HG02678 (cell line): ENCODE results near the gene INPP5E.
"Not testable (repeated sequence)": the region's sequence is repeated elsewhere in the genome, so short reads cannot be mapped to it uniquely, and the experiment has no call there.

ENCODE experiments used
- ATAC-seq: cut with Tn5 transposase; IDR thresholded peaks from one replicate; pipeline ENCODE4 v1.9.1; 2021; ENCODE audit warnings: mild to moderate bottlenecking, moderate library complexity; ENCODE audit not compliant: unreplicated experiment

The INPP5E gene

DNA sequence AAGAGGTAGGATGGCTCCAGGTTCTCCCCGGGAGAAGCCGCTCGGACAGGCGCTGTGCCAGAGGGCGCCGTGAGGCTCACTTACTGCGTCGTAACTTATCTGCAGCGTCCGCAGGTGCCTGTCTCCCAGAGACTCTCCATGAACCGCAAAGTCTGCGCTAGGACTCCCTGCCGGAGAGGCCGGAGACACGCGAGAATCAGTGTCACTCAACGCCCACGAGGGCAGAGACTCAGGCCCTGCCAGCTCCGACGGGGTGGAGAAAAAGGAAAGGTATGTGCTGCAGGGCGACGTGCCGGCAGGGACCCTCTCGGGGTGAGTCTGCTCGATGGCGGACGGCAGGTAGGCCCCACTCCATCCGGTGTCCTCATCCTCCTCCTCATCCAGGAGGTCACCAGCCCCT is 32.6 kb downstream of the INPP5E start:
- ATAC-seq, result not testable (repeated sequence)

DNA sequence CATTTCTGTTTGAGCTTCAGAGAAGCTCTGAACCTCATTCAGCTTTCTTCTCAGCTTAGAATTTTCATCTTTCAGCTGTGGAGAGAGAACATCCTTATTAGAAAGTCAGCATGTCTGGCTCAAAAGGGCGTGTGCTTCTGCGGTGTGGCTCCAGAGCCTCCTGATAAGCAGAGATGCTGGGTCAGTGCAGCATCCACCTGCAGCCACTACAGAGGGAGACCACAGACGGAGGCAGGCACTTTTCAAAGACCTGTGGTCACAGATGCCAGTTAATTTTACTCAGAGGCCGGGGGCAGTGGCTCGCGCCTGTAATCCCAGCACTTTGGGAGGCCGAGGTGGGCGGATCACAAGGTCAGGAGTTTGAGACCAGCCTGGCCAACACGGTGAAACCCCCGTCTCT is 33.7 kb downstream of the INPP5E start:
- ATAC-seq, result not testable (repeated sequence)

- ATAC-seq, result no peak
Observed at GRCh38 chr9:136405481-136405880, 34.2 kb downstream of the INPP5E start.

GRCh38 chr9:136404801-136405136 is 34.9 kb downstream of the INPP5E start:
- no peak for ATAC-seq

DNA sequence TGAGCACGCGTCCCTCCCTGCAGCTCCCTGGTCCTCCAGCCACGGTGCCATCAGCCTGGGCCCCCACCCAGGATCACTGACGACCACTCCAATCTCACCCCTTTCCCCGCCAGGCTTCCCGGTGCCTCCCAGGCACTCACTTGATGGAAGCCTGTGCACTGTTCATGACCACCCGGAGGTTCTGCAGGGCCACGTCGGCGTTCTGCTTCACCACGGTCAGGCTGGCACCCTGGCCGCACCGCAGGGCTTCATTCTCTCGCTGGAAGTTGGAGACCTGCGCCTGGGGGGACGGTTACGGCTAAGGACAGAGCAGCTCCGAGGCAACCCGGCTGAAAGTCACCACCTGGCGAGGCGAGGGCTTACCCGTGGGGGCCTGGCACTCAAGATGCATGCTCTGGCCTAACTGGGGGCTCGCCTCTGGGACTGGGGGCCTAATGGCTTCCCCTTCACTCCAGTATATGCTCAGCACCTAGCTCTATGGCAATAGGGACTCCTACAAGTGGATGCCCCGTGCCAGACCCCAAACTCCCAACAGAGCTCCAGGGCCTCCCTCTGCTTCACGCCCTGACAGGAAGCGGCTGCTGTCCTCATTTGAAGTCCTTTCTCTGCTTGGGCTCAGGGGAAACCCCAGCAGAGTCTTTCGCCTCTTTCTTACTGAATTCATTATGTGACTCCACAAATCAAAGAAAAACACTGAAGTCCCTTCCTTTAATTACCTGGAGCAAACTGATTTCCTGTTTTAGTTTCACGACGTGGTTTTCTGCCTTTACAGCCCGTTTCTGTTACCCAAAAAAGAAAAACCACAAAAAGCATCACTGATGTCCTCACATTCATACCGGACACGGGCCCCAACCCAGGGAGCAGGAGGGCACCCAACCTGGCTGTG is 35.5 kb downstream of the INPP5E start:
- no peak for ATAC-seq

GRCh38 chr9:136403538-136403914 is 36.1 kb downstream of the INPP5E start:
- no peak for ATAC-seq

- ATAC-seq, result no peak
Observed at GRCh38 chr9:136402067-136402466, 37.6 kb downstream of the INPP5E start.

- no peak for ATAC-seq
Observed at GRCh38 chr9:136401173-136401922, 38.3 kb downstream of the INPP5E start.

DNA sequence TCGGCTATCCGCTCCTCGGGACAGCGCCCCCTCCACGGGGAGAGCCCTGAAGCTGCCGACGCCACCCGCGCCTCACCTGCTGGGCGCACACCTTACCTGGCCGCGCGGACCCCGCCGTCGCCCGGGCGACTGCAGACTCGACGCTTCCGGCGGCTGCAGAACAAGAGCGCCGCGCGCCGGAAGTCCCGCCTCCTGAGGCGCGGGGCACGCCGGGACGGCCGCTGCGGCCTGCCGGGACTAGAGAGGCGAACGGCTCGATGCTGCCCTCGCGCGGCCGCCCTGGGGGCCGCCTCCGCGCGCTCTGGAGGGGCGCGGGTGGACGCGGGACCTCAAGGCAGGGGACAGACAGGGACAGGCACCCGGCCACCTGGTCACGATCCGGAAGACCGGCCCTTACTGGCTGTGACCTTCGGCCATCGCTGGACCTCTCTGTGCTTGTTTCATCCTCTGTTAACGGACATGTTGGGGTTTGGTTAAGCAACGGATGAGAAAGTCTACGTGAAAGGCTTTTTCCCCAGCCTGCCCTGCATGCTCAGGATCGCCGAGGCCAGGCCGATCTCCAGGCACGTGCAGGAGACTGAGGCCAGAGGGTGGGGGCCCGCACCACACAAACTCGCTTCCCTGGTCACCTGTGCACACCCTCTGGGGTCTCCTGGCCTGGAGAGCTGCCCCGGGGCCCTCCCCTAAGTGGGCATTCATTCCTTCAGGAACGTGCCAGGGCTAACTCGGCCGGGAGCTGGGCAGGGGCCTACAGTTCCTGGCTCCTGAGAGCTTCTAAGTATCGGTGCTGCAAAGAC is 39.4 kb downstream of the INPP5E start, which contains the start of gene SNAPC4:
Gene SNAPC4 (minus strand): TSS at position 133 of the 797 bp plus-strand sequence. CDS start 1,742 bp downstream, outside the sequence.
- peak; percentile 75 for ATAC-seq

- ATAC-seq, result no peak
Observed at GRCh38 chr9:136399176-136400037, 40.2 kb downstream of the INPP5E start.

- ATAC-seq, result no peak
Observed at GRCh38 chr9:136398286-136398685, 41.4 kb downstream of the INPP5E start.

- ATAC-seq, result no peak
Observed at GRCh38 chr9:136397643-136398042, 42.0 kb downstream of the INPP5E start.

- ATAC-seq, result no peak
Observed at GRCh38 chr9:136396219-136396515, 43.5 kb downstream of the INPP5E start.

GRCh38 chr9:136395345-136396218 is 44.1 kb downstream of the INPP5E start:
- ATAC-seq, result no peak

DNA sequence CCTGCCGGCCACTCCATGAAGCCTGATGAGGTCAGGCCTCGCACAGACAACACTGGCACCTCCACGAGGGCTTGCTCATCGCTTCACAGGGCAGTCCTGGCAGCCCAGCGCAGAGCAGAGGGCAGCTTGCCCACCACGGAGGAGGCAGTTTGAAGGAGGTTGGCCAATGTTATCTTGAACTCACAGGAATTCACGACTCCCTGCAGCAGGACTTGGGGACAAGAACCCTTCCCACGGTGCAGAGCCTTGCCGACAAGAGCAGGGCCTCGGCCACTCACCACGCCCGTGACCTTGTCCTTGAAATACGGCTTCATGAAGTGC is 44.7 kb downstream of the INPP5E start:
- no peak for ATAC-seq

- ATAC-seq, result no peak
Observed at GRCh38 chr9:136394312-136395019, 45.2 kb downstream of the INPP5E start.

GRCh38 chr9:136393531-136393930 is 46.1 kb downstream of the INPP5E start:
- ATAC-seq, result no peak

GRCh38 chr9:136392538-136393449 is 46.9 kb downstream of the INPP5E start:
- ATAC-seq, result no peak
